HG03442 (cell line): ENCODE measurements around the gene PCSK2.

Experiments used
- ATAC-seq: cut with Tn5 transposase; IDR thresholded peaks from one replicate; pipeline ENCODE4 v1.9.1; 2021; ENCODE audit warnings: mild to moderate bottlenecking, moderate library complexity; ENCODE audit not compliant: unreplicated experiment

The PCSK2 gene

GRCh38 chr20:17502105-17502504 lies 275.3 kb downstream of the PCSK2 start:
- no peak for ATAC-seq

DNA sequence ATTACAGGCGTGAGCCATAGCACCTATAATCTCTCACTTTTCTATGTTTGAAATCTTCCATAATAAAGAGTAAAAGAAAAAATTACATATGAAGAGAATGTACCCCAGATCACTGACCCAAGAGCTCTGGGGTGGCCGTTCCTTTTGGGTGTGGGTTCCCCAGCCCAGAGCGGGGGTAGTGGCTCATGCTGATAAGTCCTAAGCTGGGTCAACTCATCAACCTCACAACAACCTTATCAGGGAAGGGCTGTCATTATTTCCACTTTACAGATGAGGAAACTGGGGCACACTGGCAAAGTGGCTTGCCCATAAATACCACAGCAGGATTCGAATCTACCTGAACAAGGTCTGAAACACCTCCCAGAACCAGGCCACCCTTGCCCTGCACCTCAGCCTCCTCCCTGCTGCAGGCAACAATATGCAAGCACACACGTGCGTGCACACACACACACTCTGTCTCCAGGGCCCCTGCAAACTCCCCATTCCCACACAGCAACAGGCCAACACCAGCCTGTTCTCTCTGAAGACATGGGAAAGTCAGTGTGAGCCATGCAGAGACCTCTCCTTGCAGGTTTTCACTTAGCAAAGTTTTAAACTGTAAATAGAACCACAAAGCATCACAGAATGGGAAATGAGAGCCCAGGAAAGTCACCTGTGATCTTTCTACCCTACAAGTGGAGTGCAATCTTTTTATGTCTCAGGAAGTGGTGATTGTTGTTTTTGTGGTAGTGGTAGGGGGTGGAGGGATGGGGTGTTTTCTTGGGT lies 276.6 kb downstream of the PCSK2 start:
- no peak for ATAC-seq

GRCh38 chr20:17504066-17504897 lies 277.4 kb downstream of the PCSK2 start:
- peak; percentile 21 for ATAC-seq

GRCh38 chr20:17504898-17505635 lies 278.2 kb downstream of the PCSK2 start:
- ATAC-seq = peak; percentile 61

DNA sequence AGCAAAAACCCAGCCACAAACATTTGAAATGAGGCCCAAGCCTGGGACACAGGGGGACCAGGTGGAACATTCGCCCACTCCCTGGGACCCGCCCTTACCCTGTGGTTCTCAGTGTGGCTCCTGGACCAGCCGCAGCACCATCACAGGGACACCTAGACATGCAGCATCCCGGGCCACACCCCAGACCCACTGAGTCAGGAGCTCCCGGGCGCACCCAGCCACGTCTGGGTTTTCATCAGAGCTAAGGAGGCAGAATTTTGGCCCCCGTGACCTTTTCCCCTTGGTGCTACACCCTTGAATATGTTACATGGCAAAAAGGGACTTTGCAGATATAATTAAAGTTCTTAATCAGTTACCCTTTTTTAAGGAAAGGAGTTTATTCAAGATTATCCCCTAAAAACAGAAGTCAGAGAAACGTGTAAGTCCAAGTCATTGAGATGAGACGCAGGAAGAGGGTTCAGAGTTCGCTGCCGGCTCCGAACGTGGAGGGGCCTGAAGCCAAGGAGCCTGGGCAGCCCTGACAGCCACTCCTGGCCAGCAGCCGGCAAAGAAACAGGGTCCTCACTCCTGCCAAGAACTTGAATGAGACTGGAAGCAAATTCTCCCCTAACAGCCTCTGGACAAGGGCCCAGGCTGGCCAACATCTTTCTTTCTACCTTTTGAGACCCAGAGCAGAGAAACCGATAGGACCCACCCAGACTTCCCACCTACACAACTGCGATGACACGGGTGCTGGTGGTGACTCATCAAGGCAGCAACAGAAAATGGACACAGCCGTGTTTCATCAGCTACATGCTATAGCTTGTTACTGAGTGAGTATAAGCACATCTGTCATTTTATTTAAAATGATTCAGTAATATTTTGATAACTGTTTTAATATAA lies 279.0 kb downstream of the PCSK2 start:
- no peak for ATAC-seq

- ATAC-seq = no peak
These were observed 280.2 kb downstream of the PCSK2 start for GRCh38 chr20:17507032-17507431.

DNA sequence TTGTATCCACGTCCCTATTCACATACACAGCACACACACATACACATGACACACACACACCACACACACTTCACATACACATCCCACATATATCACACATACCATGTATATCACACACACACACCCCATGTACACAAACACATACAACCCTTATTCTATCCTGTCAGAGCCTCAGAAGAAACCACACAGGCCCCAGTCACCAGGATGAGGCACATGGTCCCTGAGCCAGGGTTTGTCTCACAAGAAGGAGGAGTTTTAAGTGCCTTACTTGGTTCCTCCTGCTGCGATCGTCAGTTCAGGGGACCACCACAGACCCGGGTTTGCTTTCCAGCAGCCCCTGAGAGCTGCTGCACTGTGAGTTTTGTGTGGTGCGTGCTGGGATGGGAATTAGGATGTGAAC lies 280.7 kb downstream of the PCSK2 start:
- no peak for ATAC-seq

DNA sequence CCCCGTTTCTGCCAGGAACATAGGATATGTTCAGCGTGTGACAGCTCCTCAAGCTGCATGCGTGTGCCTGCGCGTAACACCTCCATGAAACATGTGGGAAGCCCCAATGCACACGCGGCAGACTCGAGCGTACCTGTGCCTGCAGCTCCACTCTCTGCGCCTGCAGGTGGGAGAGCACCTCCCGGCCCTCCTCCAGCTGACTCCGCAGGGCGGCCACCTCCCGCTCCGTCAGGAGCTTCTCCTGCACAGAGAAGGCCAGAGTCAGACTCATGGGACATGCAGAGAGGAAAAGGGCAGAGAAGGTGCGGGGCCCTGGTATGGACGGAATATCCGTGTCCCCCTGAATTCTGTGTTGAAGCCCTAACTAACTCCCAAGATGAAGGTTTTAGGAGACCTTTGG lies 281.9 kb downstream of the PCSK2 start:
- no peak for ATAC-seq

DNA sequence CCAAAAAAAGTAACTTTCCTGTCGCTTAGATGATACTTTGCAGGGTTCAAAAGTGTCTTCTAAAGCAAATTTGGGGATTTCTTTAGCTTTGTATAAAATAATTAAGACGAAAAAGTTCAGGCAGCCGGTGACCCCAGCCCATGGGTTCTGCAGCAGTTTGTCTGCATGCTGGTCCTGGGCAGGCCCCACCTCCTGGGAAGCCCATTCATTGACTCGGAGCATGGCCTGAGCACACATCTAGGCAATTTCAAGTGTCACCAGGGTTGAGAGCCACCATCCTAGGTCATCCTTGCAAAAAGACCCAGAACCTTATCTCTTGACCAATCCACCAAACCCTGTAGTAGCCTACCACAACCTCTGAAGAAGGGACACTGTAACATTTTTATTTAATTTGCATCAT lies 283.7 kb downstream of the PCSK2 start:
- no peak for ATAC-seq

DNA sequence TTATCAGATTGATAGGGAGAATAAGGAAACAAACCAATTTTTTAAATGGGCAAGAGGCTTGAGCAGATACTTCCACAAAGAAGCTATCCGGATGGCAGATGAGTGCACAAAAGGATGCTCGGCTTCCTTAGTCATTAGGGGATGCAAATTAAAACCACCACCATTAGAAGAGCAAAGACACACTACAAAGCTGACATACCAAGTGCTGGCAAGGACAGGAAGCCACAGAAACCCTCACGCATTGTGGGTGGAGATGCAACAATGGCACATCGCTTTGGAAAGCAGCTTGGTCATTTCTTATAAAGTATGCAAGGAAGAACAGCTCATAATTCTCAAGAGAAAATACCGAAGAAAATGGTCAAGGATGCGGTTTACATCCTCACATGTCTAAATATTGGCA lies 284.6 kb downstream of the PCSK2 start:
- ATAC-seq = no peak

DNA sequence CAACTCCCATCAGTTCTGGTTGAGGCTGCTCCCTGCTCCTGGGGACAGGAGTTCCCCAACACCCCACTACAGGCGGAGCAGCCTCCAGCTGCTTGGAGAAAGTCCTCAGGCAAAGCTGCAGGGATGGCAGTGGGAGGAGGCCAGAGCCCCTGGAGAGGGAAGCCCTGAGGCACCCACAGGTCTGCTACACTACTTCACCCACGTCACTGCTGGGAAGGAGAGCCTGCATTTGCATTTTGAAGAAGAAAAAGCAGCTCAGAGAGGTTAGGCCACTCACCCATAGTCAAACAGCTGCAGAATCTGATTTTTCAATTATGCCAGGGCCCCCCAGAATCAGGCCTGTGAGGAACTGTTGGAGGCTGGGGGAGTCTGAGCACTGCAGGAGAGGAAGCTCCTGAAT lies 287.1 kb downstream of the PCSK2 start:
- ATAC-seq = no peak

DNA sequence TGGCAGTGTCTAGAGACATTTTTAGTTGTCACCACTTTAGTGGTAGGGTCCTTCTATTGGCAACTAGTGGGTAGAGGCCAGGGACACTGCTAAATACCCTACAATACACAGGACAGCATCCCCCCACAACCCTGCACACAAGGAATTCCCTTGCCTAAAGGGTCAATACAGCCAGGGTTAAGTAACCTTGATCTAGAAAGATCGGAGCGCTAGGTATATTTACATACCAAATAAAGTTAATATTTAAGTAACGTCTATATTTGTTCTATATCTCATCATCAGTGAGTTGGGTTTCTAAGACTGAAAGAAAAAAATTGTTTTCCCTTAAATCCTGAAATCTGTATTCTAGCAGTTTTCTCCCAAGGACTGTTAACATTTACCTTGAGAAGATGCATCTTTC lies 288.2 kb downstream of the PCSK2 start:
- ATAC-seq = no peak

DNA sequence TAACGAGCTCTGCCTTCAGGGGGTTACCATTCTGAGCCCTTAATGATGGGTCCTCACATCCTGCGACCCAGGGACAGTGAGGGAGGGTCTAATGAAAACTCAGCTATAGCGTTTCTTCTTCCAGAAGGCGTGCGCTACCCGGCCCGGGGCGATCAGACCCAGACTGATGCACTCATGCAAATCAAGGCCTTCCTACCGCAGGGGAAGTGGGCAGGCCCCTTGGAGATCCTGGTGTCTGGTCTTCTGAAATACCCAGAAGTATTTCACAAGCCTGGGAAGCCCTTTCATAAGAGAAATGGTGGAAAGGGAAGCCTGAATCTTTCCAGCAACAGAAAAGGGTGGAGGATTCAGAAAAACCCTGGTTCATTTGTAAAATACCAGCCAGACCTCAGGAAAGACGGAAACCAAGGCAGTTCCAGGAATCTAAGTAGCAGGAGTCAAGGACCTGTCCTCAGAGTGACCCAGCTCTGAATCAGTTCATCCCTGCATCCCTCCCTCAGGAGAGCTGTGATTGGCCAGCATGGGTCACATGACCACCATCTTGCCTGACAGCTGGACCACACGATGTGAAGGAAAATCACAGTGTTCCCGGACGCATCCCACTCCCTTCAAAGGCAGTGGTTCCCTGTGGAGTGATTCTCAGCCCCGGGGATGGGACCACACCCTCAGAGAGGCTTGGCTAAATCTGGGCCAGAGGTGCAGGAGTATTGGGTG lies 291.7 kb downstream of the PCSK2 start:
- ATAC-seq = no peak

DNA sequence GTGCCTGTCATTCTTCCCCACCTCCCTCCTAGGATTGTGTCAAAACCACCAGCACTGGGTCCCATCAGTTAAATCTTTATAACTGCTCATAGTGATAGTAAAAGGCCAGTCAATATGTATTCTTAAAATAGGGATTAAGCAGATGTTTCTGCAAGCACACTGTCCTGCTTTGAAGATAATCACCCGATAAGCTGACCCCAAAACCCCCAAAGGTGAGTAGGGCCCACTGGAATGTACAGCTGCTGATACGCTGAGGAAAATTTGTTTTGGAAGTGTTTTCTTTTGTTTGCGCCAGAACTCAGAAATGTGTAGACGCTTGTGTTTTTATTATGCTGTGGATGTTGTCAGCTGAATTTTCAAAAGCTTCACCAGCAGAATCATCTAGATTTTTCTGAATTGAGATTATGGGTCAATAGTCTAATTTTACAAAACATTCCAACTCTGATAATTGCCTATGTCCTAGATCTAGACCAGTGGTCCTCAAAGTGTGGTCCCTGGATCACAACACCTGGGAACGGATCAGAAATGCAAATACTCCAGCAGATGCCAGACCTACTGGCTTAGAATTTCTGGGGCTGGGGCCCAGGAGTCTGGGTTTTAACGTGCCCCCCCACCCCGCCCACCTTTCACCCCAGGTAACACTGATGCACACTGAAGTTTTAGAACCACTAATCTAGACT lies 292.9 kb downstream of the PCSK2 start:
- no peak for ATAC-seq

GRCh38 chr20:17520583-17520982 lies 293.7 kb downstream of the PCSK2 start:
- no peak for ATAC-seq

DNA sequence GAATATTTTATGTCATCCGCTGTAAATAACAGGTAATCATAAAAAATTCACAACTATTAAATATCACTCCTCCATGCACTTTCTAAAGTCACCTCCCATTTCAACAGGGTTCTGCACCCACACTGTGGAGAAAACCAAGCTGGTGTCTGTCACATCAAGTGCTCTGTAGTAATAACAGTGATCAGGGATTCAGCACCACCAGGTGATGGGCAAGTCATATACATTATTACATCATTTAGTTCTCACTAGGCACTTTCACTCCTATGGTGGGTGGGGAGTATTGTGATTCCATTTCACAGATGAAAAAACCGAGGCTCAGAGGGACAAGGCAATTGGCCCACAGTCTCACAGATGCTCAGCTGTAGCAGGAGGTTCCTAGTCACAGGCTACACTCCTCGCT lies 295.7 kb downstream of the PCSK2 start:
- ATAC-seq = no peak

GRCh38 chr20:17523326-17523725 lies 296.5 kb downstream of the PCSK2 start:
- ATAC-seq = no peak

DNA sequence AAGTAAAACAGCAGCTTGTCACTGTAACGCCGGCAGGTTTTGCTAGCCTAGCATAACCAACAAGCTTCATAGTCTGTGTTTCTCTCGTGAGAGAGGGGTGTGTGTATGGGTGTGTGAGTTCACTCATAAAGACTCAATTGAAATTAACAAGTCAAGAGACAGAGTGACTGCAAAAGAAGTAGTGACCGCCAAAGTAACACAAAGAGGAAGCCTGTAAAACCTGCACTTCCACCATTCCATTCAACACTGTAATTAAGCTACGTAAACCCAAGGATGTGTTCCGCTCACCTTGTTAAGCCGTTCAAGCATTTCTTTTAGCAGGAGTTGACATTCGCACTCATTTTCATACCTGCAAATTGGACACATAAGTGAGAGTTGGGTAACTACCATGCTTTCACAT lies 297.7 kb downstream of the PCSK2 start:
- ATAC-seq = no peak

GRCh38 chr20:17525132-17525531 lies 298.3 kb downstream of the PCSK2 start:
- no peak for ATAC-seq
